Suprapubic skin (tissue), 4 donors: ENCODE data around the gene TRIM8. TPM values are rescaled to one million over a fixed set of nuclear protein-coding genes. Genes with fewer than 3 reads are reported as not detected.
"Not testable (repeated sequence)": the region's sequence is repeated elsewhere in the genome, so short reads cannot be mapped to it uniquely, and the experiment has no call there.

Source experiments
- DNase-seq, 2 donors: peaks; one replicate each; pipeline ENCODE4 v3.0.0-alpha.2; 2019; ENCODE audit warnings: low spot score in 2 of 2
- H3K27ac ChIP-seq: fragments of 200-600 bp; sonication (generic); one replicate; pipeline ENCODE4 v1.5.1; 2019
- H3K27me3 ChIP-seq: fragments of 200-600 bp; sonication (generic); one replicate; pipeline ENCODE4 v1.5.1; 2019
- H3K36me3 ChIP-seq: fragments of 200-600 bp; sonication (generic); one replicate; pipeline ENCODE4 v1.5.1; 2019
- H3K4me1 ChIP-seq: fragments of 200-600 bp; sonication (generic); one replicate; pipeline ENCODE4 v1.5.1; 2019
- H3K4me3 ChIP-seq: fragments of 200-600 bp; sonication (generic); one replicate; pipeline ENCODE4 v1.5.1; 2019; ENCODE audit warnings: mild to moderate bottlenecking
- H3K9me3 ChIP-seq: fragments of 200-600 bp; sonication (generic); one replicate; pipeline ENCODE4 v1.5.1; 2019
- CTCF ChIP-seq, 2 donors: fragments of 200-600 bp in 1 of 2; fragments of 450-650 bp in 1 of 2; sonication (generic) in 1 of 2; IDR thresholded peaks; one replicate each; pipeline ENCODE4 v1.5.1; 2016 to 2019; ENCODE audit warnings: antibody characterized with exemption in 2 of 2, mild to moderate bottlenecking in 1 of 2, moderate library complexity in 1 of 2
- EP300 ChIP-seq: sonication (generic); formaldehyde crosslinking; IDR thresholded peaks from one replicate; pipeline ENCODE4 v1.6.1; 2017; ENCODE audit warnings: antibody characterized with exemption
- POLR2A ChIP-seq, 2 donors: fragments of 450-650 bp; IDR thresholded peaks; one replicate each; pipeline ENCODE4 v1.6.1; 2017; ENCODE audit warnings: antibody characterized with exemption in 2 of 2, mild to moderate bottlenecking in 2 of 2, moderate library complexity in 2 of 2
- POLR2AphosphoS5 ChIP-seq, 3 donors: sonication (generic); formaldehyde crosslinking; IDR thresholded peaks; one replicate each; pipeline ENCODE4 v1.6.1; 2017; ENCODE audit warnings: antibody characterized with exemption in 3 of 3
- WGBS: methylation state at CpG from one replicate; pipeline ENCODE4 v1.1.5; 2018; 5-methylcytosine and 5-hydroxymethylcytosine counted together
- total RNA-seq, 4 donors: library from RNA; depleted of rRNA; stranded (reverse); fragments of >200 nt; gene quantifications; one replicate each; pipeline ENCODE4 v1.1.0, GENCODE V29; 2016

TRIM8 gene
- total RNA-seq, 4 donors from 2014 or later: 73.1 to 113 (median 96.1) TPM

- WGBS: 87% methylated on average over 5 of the region's 5 CpGs
These were observed 39.5 kb downstream of the TRIM8 start for GRCh38 chr10:102683736-102684135.

GRCh38 chr10:102691285-102692066, 47.2 kb downstream of the TRIM8 start:
- no peaks in the 10 kb centered on the region for H3K9me3 ChIP-seq
- H3K27ac ChIP-seq: no peak overlapping the region
- H3K27me3 ChIP-seq: no peaks in the 10 kb centered on the region
- peaks cover 14% of the 10 kb centered on the region for H3K36me3 ChIP-seq
- 71% methylated on average over 8 of the region's 8 CpGs for WGBS
- no peaks in the 10 kb centered on the region for H3K4me1 ChIP-seq
- no peak for DNase-seq
- H3K4me3 ChIP-seq: no peak overlapping the region
- TF ChIP-seq CTCF (IDR thresholded peaks at IDR 0.05): no peak
- TF ChIP-seq EP300: no peak
- TF ChIP-seq POLR2A (IDR thresholded peaks at IDR 0.05): no peak
- no peak for TF ChIP-seq POLR2AphosphoS5 (IDR thresholded peaks at IDR 0.05)

More at GRCh38 chr10:102683736-102684135, 39.5 kb downstream of the TRIM8 start:
- no peaks in the 10 kb centered on the region for H3K27me3 ChIP-seq
- no peak overlapping the region for H3K27ac ChIP-seq
- H3K4me3 ChIP-seq: no peak overlapping the region
- no peaks in the 10 kb centered on the region for H3K9me3 ChIP-seq
- no peak for DNase-seq
- no peak for TF ChIP-seq POLR2A (IDR thresholded peaks at IDR 0.05)
- no peak for TF ChIP-seq EP300
- no peak for TF ChIP-seq CTCF (IDR thresholded peaks at IDR 0.05)
- no peak for TF ChIP-seq POLR2AphosphoS5 (IDR thresholded peaks at IDR 0.05)
- peaks cover 10% of the 10 kb centered on the region for H3K36me3 ChIP-seq
- peaks cover 7% of the 10 kb centered on the region for H3K4me1 ChIP-seq

GRCh38 chr10:102695401-102695800, 51.1 kb downstream of the TRIM8 start:
- DNase-seq, H3K27ac ChIP-seq, H3K27me3 ChIP-seq, H3K9me3 ChIP-seq, H3K4me3 ChIP-seq, H3K4me1 ChIP-seq: not testable (repeated sequence)
- WGBS: 92% methylated on average over 10 of the region's 10 CpGs
- peaks cover 23% of the 10 kb centered on the region for H3K36me3 ChIP-seq

GRCh38 chr10:102696736-102697135, 52.5 kb downstream of the TRIM8 start:
- Histone ChIP-seq H3K4me3 (no peak overlapping the region), H3K36me3 (peaks cover 23% of the 10 kb centered on the region), H3K27ac (no peak overlapping the region), H3K4me1 (no peaks in the 10 kb centered on the region), H3K9me3 (no peaks in the 10 kb centered on the region), H3K27me3 (no peaks in the 10 kb centered on the region)
- no peak for TF ChIP-seq POLR2AphosphoS5 (IDR thresholded peaks at IDR 0.05)
- no peak for TF ChIP-seq CTCF (IDR thresholded peaks at IDR 0.05)
- no peak for TF ChIP-seq POLR2A (IDR thresholded peaks at IDR 0.05)
- TF ChIP-seq EP300: no peak
- DNase-seq: no peak
- 67% methylated on average over 3 of the region's 3 CpGs for WGBS

GRCh38 chr10:102698894-102699293, 54.6 kb downstream of the TRIM8 start:
- DNase-seq: no peak
- Histone ChIP-seq H3K4me1 (no peaks in the 10 kb centered on the region), H3K27me3 (no peaks in the 10 kb centered on the region), H3K27ac (no peak overlapping the region), H3K9me3 (no peaks in the 10 kb centered on the region), H3K36me3 (peaks cover 19% of the 10 kb centered on the region), H3K4me3 (no peak overlapping the region)
- WGBS: 62% methylated on average over 2 of the region's 2 CpGs
- no peak for TF ChIP-seq POLR2AphosphoS5 (IDR thresholded peaks at IDR 0.05)
- no peak for TF ChIP-seq EP300
- TF ChIP-seq CTCF (IDR thresholded peaks at IDR 0.05): no peak
- TF ChIP-seq POLR2A (IDR thresholded peaks at IDR 0.05): no peak
